Central memory CD8-positive, alpha-beta T cell (primary cell): ENCODE data around the gene HES1.

Source experiments
- ATAC-seq: fragments of 150-1000 bp; cut with Tn5 transposase; replicated peaks from 2 replicates; pipeline ENCODE4 v1.10.0; 2022; ENCODE audit warnings: mild to moderate bottlenecking, moderate FRiP score, moderate number of reproducible peaks; ENCODE audit not compliant: poor library complexity, severe bottlenecking; ENCODE audit errors: extremely low read depth
- DNase-seq, 2 donors: peaks; one replicate each; pipeline ENCODE4 v3.0.0; 2021; ENCODE audit warnings: low spot score in 2 of 2
- H3K27ac Mint-ChIP-seq: one replicate; pipeline ENCODE4 v1.8.0; 2022; ENCODE audit warnings: low read depth, mild to moderate bottlenecking, moderate library complexity, mixed read lengths
- H3K27me3 Mint-ChIP-seq: one replicate; pipeline ENCODE4 v1.8.0; 2022; ENCODE audit warnings: mixed read lengths
- H3K36me3 Mint-ChIP-seq: one replicate; pipeline ENCODE4 v1.8.0; 2022; ENCODE audit warnings: mild to moderate bottlenecking, moderate library complexity, mixed read lengths; ENCODE audit not compliant: insufficient read depth
- H3K4me1 Mint-ChIP-seq: one replicate; pipeline ENCODE4 v1.8.0; 2022; ENCODE audit warnings: mixed read lengths
- H3K4me3 Mint-ChIP-seq: one replicate; pipeline ENCODE4 v1.8.0; 2022; ENCODE audit warnings: mild to moderate bottlenecking, moderate library complexity, mixed read lengths
- H3K9me3 Mint-ChIP-seq: one replicate; pipeline ENCODE4 v1.8.0; 2022; ENCODE audit warnings: mixed read lengths

Gene HES1

GRCh38 chr3:194176274-194176991, 40.5 kb downstream of the HES1 start:
- H3K4me1 Mint-ChIP-seq, result no peaks in the 10 kb centered on the region
- no peaks in the 10 kb centered on the region for H3K36me3 Mint-ChIP-seq
- H3K9me3 Mint-ChIP-seq, result no peaks in the 10 kb centered on the region
- ATAC-seq (no peak), DNase-seq (no peak)
- H3K27ac Mint-ChIP-seq, result no peak overlapping the region
- H3K27me3 Mint-ChIP-seq, result peaks cover 47% of the 10 kb centered on the region
- no peak overlapping the region for H3K4me3 Mint-ChIP-seq

DNA sequence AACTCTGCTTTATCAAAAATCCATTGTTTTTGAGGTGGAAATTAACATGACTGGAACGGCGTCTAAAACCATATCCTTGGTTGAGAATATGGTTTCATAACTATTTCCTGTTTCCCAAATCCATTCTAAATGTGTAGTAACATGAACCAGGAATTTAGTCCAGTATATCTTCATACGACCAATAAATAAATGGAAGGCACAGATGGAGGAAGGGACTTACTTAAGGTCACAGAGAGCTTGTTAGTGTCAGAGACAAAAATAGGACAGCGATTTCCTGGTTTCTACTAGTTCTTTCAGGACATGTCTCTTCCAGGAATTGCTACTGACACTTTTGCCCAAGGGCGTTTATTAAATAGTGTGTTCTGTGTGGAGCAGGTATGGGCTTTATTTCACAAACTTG, 41.2 kb downstream of the HES1 start:
- H3K4me1 Mint-ChIP-seq, result no peaks in the 10 kb centered on the region
- no peak for ATAC-seq
- peaks cover 43% of the 10 kb centered on the region for H3K27me3 Mint-ChIP-seq
- no peak for DNase-seq
- H3K27ac Mint-ChIP-seq, result no peak overlapping the region
- no peak overlapping the region for H3K4me3 Mint-ChIP-seq
- H3K36me3 Mint-ChIP-seq, result no peaks in the 10 kb centered on the region
- H3K9me3 Mint-ChIP-seq, result no peaks in the 10 kb centered on the region

GRCh38 chr3:194178128-194178527, 42.2 kb downstream of the HES1 start:
- H3K27ac Mint-ChIP-seq, result no peak overlapping the region

DNA sequence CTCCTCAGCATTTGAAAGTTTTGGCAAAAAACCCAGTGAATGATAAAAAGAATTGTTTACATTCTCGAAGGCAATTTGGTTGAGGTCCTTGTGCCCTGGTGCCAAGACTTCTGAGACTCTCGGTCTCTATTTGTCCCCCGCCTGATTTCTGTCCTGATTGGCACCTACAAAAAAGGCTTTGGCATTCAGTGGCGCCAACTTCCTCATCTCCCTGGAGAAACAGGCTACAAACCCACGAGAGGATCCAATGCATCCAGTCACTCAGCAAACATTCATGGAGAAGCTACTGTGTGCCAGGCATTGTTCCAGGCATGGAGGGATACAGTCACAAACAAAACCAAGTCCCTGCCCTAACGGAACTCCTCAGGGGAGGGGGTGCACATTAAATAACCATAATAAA, 42.7 kb downstream of the HES1 start:
- Mint-ChIP-seq H3K9me3 (no peaks in the 10 kb centered on the region), H3K4me1 (no peaks in the 10 kb centered on the region), H3K36me3 (no peaks in the 10 kb centered on the region), H3K4me3 (no peak overlapping the region), H3K27me3 (peaks cover 38% of the 10 kb centered on the region), H3K27ac (no peak overlapping the region)
- DNase-seq (no peak), ATAC-seq (no peak)

More at GRCh38 chr3:194178128-194178527, 42.2 kb downstream of the HES1 start:
- Mint-ChIP-seq H3K27me3 (peaks cover 38% of the 10 kb centered on the region), H3K4me1 (no peaks in the 10 kb centered on the region), H3K36me3 (no peaks in the 10 kb centered on the region), H3K4me3 (no peak overlapping the region), H3K9me3 (no peaks in the 10 kb centered on the region)
- DNase-seq (no peak), ATAC-seq (no peak)

DNA sequence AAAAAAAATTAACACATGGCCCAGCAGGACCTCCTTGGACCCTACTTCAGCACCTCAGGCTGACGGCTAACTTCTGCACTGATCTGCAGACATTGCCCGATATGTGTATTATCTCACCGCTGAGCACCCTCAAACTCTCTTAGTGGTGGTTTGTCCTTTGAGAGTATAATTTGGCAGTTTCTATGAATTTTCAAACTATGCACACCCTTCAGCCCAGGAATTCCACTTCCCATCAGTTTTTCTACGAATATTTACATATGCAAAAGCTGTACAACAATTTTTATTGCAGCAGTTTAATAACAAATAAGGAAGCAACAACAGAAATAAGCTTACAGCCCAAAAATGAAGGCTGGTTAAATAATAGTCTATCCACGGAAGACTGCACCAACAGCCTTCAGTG, 44.6 kb downstream of the HES1 start:
- Mint-ChIP-seq H3K27me3 (peaks cover 22% of the 10 kb centered on the region), H3K4me1 (no peaks in the 10 kb centered on the region), H3K36me3 (no peaks in the 10 kb centered on the region), H3K9me3 (no peaks in the 10 kb centered on the region), H3K4me3 (no peak overlapping the region), H3K27ac (no peak overlapping the region)
- DNase-seq (no peak), ATAC-seq (no peak)

GRCh38 chr3:194181612-194182529, 45.9 kb downstream of the HES1 start:
- Mint-ChIP-seq H3K4me1 (no peaks in the 10 kb centered on the region), H3K36me3 (no peaks in the 10 kb centered on the region), H3K9me3 (no peaks in the 10 kb centered on the region), H3K27ac (no peak overlapping the region), H3K4me3 (no peak overlapping the region), H3K27me3 (peaks cover 12% of the 10 kb centered on the region)
- DNase-seq, result no peak
- ATAC-seq, result no peak

GRCh38 chr3:194183271-194183670, 47.3 kb downstream of the HES1 start:
- ATAC-seq, result no peak
- no peak overlapping the region for H3K4me3 Mint-ChIP-seq
- no peaks in the 10 kb centered on the region for H3K4me1 Mint-ChIP-seq
- no peaks in the 10 kb centered on the region for H3K36me3 Mint-ChIP-seq
- peaks cover 2% of the 10 kb centered on the region for H3K27me3 Mint-ChIP-seq
- no peaks in the 10 kb centered on the region for H3K9me3 Mint-ChIP-seq
- no peak for DNase-seq
- no peak overlapping the region for H3K27ac Mint-ChIP-seq

DNA sequence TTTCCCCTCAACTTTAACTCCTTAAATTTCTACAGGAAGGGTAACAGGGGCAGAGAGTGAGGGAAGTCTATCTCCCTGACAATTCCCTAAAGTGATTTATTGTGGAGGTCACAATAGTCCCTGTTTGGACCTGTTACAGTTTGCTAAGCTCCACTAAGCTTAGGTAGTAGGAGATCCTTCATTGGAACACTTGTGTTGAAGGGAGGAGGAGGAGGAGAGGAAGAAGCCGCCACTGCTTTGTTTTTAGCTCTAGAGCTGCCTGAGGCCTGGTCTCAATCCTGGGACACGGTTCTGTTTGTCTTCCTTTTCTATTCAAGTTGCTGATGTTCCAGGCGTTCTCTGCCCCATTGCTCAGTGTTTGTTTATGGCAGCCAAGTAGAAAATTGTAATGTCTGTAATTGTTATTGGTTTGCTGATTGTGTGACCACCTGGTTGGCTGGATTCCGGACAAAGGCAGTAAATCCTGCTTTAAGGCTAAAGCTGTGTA, 48.4 kb downstream of the HES1 start:
- DNase-seq, result no peak
- Mint-ChIP-seq H3K4me3 (no peak overlapping the region), H3K27me3 (no peaks in the 10 kb centered on the region), H3K36me3 (no peaks in the 10 kb centered on the region), H3K27ac (no peak overlapping the region), H3K9me3 (no peaks in the 10 kb centered on the region), H3K4me1 (no peaks in the 10 kb centered on the region)
- no peak for ATAC-seq

GRCh38 chr3:194184801-194185200, 48.9 kb downstream of the HES1 start:
- H3K27ac Mint-ChIP-seq, result no peak overlapping the region
- H3K4me3 Mint-ChIP-seq, result no peak overlapping the region
- H3K36me3 Mint-ChIP-seq, result no peaks in the 10 kb centered on the region
- no peaks in the 10 kb centered on the region for H3K9me3 Mint-ChIP-seq
- DNase-seq, result no peak
- H3K27me3 Mint-ChIP-seq, result no peaks in the 10 kb centered on the region
- no peaks in the 10 kb centered on the region for H3K4me1 Mint-ChIP-seq
- ATAC-seq, result no peak

DNA sequence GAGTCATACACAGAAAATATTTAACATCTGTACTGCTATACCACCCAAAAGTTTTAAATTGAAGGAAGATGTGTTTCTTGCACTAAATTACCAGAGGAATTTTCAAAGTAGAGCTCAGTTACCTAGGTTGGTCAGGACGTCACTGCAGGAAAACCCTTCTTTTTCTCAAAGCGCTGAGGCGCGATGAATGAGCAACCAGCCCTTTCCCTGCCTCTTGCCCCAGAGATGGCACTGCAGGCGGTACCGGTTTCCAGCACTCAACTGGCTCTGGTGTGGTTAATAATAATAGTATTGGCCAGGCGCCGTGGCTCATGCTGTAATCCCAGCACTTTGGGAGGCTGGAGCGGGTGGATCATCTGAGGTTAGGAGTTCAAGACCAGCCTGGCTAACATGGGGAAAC, 49.3 kb downstream of the HES1 start:
- ATAC-seq (no peak), DNase-seq (no peak)
- no peaks in the 10 kb centered on the region for H3K27me3 Mint-ChIP-seq
- H3K36me3 Mint-ChIP-seq, result no peaks in the 10 kb centered on the region
- no peaks in the 10 kb centered on the region for H3K4me1 Mint-ChIP-seq
- H3K27ac Mint-ChIP-seq, result no peak overlapping the region
- no peaks in the 10 kb centered on the region for H3K9me3 Mint-ChIP-seq
- H3K4me3 Mint-ChIP-seq, result no peak overlapping the region

DNA sequence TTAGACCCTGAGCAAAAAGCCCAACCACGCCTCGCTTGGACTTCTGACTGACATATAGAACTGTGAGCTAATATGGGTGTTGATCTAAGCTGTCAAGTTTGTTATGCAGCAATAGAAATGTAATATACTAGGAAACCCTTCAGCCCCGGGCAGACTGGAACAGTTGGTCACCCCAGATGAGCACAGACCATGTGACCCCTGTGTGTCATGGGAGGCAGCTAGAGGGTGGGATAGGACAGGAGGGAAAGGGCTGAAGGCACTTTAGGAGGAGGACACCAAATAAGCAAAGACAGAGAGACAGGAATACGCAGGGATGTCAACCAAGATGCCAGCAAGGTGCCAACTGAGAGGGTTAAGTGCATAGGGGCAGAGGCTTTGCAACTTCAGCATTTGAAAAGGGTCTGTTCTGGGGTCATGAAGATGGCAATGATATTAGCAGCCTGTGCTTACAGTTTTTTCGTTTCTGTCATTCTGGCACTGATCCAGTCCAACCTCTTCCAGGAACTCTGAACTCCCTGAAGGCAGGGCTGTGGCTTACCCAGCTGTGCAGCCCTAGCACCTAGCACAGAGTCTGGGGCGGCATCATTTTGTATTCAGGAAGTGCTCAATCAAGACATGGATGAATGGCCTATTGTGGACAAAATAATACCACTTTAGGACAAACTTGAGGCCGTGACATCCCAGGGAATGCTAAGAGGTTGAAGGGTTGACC, 51.4 kb downstream of the HES1 start:
- Mint-ChIP-seq H3K36me3 (no peaks in the 10 kb centered on the region), H3K27ac (no peak overlapping the region), H3K4me1 (no peaks in the 10 kb centered on the region), H3K27me3 (no peaks in the 10 kb centered on the region), H3K4me3 (no peak overlapping the region), H3K9me3 (no peaks in the 10 kb centered on the region)
- ATAC-seq (no peak), DNase-seq (no peak)
